CD4-positive, alpha-beta T cell treated with Interleukin-17A for 4 hours (primary cell): ENCODE measurements around the gene RLF.

Experiments used
- DNase-seq: peaks from one replicate; pipeline ENCODE4 v3.0.0-alpha.2; 2020; ENCODE audit warnings: mixed read lengths

The RLF gene

DNA sequence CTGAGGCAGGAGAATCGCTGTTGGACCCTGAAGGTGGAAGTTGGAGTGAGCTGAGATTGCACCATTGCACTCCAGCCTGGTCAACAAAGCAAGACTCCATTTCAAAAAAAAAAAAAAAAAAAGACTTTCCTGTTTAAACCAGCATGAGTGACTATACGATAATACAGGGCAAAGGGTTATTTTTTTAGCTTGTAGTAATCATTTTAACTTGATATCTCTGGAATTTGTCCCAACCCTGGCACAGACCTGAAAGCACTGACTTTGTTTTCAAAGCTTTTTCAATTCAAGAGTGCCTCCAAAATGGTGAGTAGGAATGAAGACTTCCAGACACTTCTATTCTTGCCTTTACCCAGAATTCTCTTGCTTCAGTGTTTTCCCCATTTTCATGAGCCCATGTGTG is 82.2 kb downstream of the RLF start:
- DNase-seq = no peak

GRCh38 chr1:40244138-40244744 is 83.1 kb downstream of the RLF start:
- DNase-seq = no peak

DNA sequence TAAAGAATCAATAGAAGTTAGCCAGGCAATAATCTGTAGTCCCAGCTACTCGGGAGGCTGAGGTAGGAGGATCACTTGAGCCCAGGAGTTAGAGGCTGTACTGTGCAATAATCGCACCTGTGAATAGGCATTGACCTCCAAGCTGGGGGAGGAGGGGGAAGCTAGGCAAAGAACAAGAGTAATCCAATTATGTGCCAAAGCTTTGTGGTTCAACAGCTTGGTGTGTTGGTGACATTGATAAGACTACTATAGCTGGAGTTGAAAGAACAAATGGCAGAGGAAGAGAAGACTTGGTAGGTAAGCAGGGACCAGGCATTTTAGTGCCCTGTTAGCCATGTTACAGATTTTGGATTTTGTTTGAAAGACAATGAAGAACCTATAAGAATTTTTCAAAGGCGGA is 84.5 kb downstream of the RLF start:
- DNase-seq = no peak

DNA sequence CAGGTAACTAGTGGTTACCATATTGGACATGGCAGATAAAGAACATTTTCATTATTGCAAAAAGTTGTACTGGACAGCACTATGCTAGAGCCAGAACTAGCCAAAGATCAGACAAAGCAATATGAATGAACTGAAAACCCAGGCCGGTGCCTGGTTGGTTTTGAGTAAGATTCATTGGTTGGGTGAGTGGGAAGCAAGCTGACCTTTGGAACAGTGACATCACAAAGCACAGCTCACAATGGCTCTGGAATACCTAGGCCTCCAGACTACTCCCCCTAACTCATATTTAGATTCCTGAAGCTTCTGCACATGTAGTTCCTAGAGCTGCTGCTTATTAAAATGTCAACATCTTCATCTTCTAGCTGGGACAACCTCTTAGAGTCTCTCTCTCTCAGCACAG is 86.5 kb downstream of the RLF start, which contains the start of gene TMCO2:
TSS of gene TMCO2 (plus strand) at position 283 of the 400 bp plus-strand sequence. CDS start at position 340, 57 bp downstream.
- DNase-seq = no peak

DNA sequence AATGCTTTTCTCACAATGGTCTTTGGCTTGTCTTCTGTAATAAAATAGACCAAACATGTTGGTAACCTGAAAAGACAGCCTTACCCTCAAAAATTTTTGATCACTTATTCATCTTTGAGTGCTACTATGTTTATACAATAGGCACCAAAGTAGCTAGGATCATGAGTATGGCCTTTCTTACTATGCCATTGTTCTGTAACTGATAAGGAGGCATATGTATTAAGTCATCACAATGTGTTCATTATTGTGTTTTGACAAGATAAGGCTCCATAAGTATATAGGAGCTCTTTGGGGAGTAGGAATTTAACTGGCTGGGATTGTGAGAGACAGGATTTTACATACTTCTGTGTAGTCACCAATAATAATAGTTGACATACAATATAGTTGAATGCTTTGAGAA is 87.2 kb downstream of the RLF start:
- DNase-seq = no peak

DNA sequence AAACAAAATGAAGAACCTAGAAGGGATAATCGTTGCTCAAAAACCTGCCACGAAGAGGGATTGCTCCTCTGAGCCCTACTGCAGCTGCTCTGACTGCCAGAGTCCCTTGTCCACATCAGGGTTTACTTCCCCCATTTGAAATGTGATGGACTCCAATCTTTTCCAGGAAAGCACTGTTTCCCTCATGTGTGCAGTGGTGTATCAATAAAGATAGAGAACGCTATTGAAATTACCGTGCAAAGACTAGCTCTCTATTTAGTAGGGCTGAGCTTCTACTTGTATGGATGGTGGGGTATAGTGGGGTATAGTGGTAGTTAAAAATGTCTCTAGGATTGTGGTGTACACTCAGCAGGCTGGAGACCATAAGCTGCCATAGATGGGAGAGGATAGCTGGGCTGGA is 90.3 kb downstream of the RLF start:
- no peak for DNase-seq

- no peak for DNase-seq
Observed at GRCh38 chr1:40252601-40253000, 91.4 kb downstream of the RLF start.

DNA sequence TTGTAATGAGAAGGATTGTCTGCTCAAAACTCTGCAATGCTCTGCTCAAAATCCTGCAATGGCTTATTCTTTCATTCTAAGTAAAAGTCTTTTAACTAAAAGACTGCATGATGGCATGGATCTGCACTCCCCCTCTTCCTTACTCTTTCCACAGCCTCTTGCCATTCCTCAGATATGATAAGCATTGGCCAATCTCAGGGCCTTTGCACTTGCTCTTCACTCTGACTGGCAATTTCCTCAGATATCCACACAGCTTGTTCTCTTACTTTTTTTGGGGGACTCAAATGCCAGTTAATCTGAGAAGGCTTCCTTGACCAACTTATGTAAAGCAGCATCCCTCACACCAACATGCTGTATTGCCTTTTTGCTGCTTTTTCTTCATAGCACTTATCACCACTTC is 94.0 kb downstream of the RLF start:
- DNase-seq = no peak

GRCh38 chr1:40256401-40257084 is 95.4 kb downstream of the RLF start:
- DNase-seq = no peak

- no peak for DNase-seq
Observed at GRCh38 chr1:40257313-40257687, 96.1 kb downstream of the RLF start.

- peak; percentile 94 for DNase-seq
Observed at GRCh38 chr1:40257688-40258444, 96.7 kb downstream of the RLF start, which contains the start of gene ZMPSTE24. Gene ZMPSTE24 (plus strand): TSS chr1:40258236. CDS start chr1:40258272, 36 bp downstream.

- no peak for DNase-seq
Observed at GRCh38 chr1:40258445-40258769, 97.2 kb downstream of the RLF start.

GRCh38 chr1:40264354-40264781 is 103.2 kb downstream of the RLF start:
- DNase-seq = no peak

DNA sequence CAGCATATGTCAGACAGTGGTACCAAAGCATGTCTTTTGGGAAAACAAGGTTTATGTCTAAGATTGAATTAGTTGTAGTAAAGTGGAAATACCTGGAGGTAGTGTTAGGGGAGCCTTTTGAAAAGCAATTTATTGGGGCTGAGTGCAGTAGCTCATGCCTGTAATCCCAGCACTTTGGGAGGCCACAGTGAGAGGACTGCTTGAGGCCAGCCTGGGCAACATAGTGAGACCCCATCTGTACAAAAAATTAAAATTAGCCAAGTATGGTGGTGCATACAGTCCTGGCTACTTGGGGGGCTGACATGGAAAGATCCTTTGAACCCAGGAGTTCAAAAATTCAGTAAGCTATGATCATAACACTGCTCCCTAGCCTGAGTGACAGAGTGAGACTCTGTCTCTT is 104.1 kb downstream of the RLF start:
- DNase-seq = no peak

DNA sequence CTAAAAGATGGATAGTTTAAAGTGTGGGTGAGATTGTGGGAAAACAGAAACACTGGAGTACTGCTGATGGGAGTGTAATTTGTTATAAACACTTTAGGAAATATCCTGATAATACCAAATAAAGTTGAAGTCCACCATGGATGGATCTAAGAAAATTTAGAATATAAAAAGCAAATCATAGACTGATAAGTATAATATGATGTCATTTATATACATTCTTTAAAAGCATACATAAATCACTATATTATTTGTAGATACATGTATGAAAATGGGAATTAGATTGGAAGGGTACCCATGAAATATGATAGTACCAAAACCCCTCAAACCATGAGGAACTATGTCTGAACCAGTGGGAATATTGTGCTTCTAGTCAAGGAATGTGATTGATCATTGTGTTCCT is 104.7 kb downstream of the RLF start:
- DNase-seq = no peak

GRCh38 chr1:40266786-40267535 is 105.8 kb downstream of the RLF start:
- no peak for DNase-seq

DNA sequence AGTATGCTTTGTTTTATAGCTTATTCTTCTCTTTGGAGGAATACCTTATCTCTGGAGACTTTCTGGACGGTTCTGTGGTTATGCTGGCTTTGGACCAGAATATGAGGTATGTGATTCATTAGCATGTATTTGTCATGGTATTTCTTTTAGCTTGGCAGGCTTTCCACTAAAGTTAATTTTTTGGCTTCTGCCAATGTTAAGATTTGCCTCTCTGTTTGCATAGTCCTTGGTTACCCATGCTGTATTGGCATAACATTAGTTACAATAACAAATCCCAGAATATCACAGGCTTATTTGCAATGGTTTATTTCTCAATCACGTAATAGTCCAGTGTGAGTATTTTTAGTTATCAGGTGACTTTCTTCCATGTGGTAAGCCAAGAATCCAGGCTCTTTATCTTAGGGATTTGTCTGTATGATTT is 106.6 kb downstream of the RLF start:
- DNase-seq = no peak

GRCh38 chr1:40268211-40268610 is 107.0 kb downstream of the RLF start:
- no peak for DNase-seq

DNA sequence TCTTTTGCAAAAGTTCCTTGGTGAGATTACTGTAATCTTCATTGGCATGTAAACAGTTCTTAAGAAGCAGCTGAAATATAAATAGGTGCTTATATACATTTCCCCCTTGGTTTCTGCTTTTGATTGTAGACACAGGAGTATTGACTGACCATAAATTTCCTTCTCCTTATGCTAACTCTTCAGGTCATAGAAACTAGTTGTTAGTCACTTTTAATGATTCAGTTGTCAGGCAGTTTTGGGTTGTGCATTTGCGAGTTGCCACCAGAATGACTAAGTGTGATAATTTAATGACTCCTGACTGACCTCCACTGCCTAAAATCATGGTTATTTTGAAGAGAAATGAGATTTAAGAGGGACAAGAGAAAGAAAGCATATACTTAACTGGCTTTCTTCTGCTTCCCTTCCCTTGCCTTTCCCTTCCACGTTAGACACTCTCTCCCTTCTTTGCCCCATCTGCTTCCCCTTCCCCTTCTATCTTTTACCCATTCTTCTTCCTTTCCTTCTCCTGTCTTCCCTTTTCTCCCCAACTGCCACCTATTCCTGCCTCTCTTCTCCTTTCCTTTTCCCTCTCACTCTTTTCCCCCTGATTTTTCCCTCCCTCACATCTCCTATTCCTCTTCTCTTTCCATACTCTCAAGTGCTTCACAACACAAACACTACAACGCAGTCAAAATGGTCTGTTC is 109.1 kb downstream of the RLF start:
- no peak for DNase-seq

DNA sequence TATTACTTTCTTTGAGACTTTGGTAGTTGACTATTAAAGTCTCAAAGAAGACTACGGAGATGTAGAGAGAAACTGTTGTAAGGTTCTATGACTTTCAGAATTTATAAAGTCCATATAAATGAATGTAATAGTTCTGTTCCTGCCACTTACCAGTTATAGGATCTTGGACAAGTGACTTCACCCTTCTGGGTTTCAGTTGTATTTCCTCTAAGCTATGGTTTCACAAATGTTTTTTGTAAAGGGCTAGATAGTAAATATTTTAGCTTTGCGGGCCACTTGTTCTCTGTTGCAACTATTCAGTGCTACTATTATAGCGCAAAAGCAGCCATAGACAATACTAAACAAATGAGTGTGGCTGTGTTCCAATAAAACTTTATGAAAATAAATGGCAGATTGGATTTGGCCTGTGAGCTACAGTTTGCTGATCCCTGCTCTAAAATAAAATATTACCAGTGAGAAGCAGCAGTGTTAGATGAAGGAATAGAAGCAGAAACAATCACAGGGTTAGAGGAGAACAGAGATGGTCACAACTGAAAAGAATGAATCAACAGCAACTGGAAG is 111.5 kb downstream of the RLF start:
- no peak for DNase-seq

- no peak for DNase-seq
Observed at GRCh38 chr1:40273547-40274166, 112.5 kb downstream of the RLF start.

- DNase-seq = no peak
Observed at GRCh38 chr1:40274331-40274730, 113.1 kb downstream of the RLF start.
